Activated CD8-positive, alpha-beta memory T cell treated with anti-CD3 and anti-CD28 coated beads for 4 hours (primary cell): ENCODE data around the gene YTHDF2.
"Not testable (repeated sequence)": the region's sequence is repeated elsewhere in the genome, so short reads cannot be mapped to it uniquely, and the experiment has no call there.

Source experiments
- DNase-seq, 2 donors: peaks; one replicate each; pipeline ENCODE4 v3.0.0-alpha.2; 2020; ENCODE audit warnings: low read depth in 2 of 2

Gene YTHDF2

GRCh38 chr1:28759257-28759656 is 22.5 kb downstream of the YTHDF2 start:
- no peak for DNase-seq

DNA sequence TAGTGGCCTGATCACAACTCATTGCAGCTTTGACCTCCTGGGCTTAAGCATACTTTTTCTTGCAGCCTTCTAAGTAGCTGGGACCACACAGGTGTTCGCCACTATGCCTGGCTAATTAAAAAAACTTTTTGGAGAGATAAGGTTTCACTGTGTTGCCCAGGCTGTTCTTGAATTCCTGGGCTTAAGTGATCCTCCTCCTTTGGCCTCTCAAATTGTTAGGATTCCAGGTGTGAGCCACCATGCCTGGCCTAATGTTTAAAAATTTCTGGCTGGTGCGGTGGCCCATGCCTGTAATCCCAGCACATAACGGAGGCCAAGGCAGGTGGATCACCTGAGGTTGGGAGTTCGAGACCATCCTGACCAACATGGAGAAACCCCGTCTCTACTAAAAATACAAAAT is 24.4 kb downstream of the YTHDF2 start:
- no peak for DNase-seq

- DNase-seq, result no peak
These were observed 29.9 kb downstream of the YTHDF2 start for GRCh38 chr1:28766532-28767183.

GRCh38 chr1:28770601-28771165 is 33.9 kb downstream of the YTHDF2 start:
- DNase-seq, result no peak

GRCh38 chr1:28771921-28772320 is 35.2 kb downstream of the YTHDF2 start:
- not testable (repeated sequence) for DNase-seq

DNA sequence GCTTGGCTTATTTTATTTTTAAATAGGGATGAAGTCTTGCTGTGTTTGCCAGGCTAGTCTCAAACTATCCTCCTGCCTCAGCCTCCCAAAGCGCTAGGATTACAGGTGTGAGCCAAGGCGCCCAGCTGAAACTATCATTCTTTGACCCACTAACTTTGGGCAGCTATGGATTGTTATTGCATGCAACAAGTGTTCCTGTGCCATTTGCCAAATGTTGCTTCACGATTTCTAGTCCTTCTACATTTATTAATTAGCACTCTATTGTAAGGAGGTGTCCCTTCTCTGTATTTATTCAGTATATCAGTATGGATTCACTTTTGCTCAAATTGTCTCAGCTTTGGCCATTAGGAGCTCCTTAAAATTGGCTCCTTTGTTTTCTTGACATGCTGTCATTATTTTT is 36.4 kb downstream of the YTHDF2 start:
- no peak for DNase-seq

GRCh38 chr1:28775121-28775942 is 38.6 kb downstream of the YTHDF2 start:
- peak; percentile 7 to 36 for DNase-seq

GRCh38 chr1:28776341-28776740 is 39.6 kb downstream of the YTHDF2 start:
- DNase-seq, result no peak

- no peak for DNase-seq
These were observed 41.3 kb downstream of the YTHDF2 start for GRCh38 chr1:28778021-28778420.

DNA sequence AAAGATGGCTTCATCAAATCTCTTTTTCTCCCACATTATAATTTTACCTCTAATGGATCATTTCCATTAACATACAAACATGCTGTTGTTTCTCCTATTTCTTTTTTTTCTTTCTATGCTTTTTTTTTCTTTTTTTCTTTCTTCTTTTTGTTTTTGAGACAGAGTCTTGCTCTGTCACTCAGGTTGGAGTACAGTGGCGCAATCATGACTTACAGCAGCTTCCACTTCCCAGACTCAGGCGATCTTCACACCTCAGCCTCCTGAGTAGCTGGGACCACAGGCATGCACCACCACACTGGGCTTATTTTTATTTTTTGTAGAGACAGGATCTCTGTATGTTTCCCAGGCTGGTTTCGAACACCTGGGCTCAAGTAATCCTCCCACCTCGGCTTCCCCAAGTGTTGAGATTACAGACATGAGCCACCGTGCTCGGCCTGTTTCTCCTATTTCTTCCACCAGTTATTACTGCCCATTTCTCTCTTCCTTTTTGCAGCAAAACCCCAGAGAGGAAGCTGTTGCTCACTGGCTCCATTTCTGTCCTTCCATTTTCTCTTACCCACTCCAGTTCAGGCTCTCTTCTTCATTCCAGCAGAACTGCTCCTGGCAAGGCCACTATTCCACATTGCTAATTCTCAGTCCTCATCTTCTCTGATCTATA is 43.1 kb downstream of the YTHDF2 start:
- no peak for DNase-seq

GRCh38 chr1:28781305-28781704 is 44.6 kb downstream of the YTHDF2 start:
- DNase-seq, result no peak

GRCh38 chr1:28782011-28782410 is 45.3 kb downstream of the YTHDF2 start:
- no peak for DNase-seq

DNA sequence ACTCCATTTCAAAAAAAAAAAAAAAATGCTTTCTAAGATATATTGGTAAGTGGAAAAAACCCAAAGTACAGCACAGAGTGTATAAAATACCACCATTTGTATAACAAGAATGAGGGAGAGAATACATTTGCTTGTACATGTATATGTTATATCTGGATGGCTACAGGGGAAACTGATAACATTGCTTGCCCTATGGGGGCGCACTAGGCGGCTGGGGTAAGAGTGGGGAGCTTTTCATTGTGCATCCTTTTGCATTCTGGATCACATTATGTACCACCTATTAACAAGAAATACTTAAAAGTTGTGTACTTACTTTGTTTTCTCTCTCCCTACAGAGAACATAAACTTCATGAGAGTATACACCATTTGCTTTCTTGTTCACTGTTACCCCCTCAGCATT is 46.6 kb downstream of the YTHDF2 start:
- no peak for DNase-seq

DNA sequence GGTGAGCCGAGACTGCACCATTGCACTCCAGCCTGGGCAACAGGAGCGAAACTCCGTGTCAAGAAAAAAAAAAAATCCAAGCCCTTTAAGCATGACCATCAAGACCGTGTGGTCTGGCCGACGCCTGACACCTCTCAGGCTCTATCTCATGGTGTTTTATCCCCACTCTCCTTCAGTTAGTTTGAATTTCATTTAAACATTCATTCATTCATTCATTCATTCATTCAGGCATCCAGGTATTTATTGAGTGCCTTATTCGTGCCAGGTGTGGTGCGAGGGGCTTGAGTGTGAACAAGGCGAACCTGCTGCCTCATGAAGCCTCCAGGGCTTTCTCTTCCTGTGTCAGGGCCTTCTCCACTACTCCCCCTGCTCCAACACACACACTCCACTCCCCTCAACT is 52.7 kb downstream of the YTHDF2 start:
- no peak for DNase-seq

DNA sequence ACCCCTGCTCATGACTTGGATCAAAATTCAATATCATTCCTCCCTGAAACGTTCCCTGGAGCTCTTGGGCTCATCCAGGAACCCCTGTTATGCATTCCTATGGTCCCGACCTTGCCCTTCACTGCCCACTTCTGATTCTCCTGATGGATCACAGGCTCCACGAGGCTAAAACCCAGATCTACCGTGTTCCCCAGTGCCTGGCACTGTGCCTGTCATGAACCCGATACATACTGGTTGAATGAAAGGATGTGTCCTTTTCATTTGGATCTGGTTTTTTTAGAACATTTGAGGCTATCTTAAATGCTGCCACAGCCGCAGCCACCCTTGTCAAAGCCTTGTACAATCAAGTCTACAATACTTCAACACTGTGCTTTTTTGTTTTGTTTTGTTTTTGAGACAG is 53.1 kb downstream of the YTHDF2 start:
- no peak for DNase-seq

- no peak for DNase-seq
These were observed 53.8 kb downstream of the YTHDF2 start for GRCh38 chr1:28790377-28791035.

DNA sequence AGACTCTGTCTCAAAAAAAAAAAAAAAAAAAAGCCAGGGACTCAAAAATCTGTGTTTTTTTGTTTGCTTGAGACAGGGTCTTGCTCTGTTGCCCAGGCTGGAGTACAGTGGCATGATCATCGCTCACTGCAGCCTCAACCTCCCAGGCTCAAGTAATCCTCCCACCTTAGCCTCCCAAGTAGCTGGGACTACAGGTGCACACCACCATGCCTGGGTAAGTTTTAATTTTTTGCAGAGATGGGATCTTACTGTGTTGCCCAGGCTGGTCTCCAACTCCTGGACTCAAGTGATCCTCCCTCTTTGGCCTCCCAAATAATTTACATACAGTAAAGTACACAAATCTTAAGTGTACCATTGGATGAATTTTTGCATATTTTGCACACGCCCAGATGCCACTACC is 55.2 kb downstream of the YTHDF2 start:
- not testable (repeated sequence) for DNase-seq

DNA sequence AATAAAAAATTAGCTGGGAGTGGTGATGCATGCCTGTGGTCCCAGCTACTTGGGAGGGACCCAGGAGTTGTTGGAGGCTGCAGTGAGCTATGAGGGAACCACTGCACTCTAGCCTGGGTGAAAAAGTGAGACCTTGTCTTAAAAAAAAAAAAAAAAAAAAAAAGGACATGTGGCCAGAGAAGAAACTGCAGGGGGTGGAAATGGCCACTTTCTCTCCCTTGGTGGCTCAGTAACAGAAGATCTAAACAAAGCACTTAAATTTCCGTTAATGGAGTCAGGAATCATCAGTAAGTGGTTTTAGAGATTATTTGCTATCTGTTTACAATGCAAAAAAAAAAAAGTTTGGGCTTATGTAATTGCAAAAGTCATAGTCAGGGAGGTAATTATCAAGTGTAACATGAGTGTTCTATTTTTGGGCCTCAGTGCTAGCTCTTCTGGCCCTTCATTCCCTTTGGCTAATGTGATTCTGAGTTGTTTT is 55.9 kb downstream of the YTHDF2 start:
- no peak for DNase-seq

GRCh38 chr1:28794582-28794981 is 57.8 kb downstream of the YTHDF2 start:
- DNase-seq, result not testable (repeated sequence)

DNA sequence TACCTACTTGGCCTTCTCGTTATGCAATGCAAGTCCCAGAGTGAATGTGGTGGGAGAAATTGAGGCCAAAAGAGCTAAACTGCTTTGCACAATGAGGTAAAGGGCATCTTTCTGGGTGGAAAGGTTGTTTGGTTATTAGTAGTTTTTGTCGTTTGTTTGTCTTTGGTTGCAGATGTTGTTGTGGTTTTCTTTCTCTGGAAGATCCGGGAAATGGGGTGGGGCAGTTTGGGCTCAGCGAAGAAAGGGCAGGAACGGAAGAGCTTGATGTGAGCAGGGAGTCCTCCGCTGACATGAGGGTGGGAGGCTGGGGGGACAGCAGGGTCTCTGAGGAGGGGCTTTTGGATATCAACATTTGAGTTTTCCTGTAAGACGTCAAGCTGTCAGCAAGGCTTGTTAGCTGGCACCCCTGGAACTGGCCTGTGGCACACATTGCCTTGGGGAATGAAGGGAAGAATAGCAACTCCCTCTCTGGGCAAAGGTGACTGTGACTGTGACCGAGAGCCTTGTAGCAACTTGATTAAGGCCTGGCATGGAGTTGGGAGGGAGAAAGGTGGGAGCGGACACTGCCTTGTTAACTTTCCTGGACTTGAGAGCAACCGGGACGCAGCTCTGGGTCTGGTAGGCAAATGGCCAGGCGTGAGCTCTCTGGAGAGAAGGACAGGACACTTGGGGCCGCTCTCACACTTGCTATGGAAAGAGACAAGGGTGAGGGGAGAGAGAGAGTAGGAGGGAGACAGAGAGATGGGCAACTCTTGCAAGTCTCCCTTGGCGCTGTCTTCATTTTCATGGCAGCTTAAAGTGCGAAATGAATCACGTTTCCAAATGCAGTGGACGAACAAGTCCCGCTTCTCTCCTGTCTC is 59.8 kb downstream of the YTHDF2 start:
- DNase-seq, result no peak

DNA sequence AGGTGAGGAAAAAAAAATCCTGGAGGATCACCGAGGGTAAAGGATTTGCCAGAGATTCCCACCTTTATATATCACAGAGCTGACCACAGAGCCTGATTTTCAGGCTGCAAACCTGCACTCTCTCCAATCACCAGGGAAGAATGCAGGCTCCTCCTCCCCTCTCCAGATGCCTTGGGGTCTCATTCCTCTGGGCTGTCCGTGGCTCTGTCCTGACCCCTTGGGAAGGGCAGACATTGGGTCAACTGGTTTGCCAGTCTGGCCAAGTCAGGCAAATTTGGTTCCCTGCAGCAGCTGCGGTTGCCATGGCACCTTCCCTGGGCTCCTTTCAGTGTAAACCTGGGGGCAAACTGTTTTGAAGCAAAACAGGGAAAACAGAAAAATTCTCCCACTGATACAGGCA is 63.6 kb downstream of the YTHDF2 start:
- DNase-seq, result no peak
